Heart left ventricle (tissue), 13 donors: ENCODE results near the gene ING5.

Source experiments
- POLR2A ChIP-seq, 2 donors: fragments of 450-650 bp; IDR thresholded peaks; one replicate each; pipeline ENCODE4 v1.6.1; 2017; ENCODE audit warnings: antibody characterized with exemption in 2 of 2, mild to moderate bottlenecking in 2 of 2, moderate library complexity in 2 of 2
- TF ChIP-seq, protein P1 (sequence below), 12 donors: fragments of 200-600 bp; sonication (generic) in 4 of 12; IDR thresholded peaks; one replicate each; pipeline versions ENCODE4 v1.5.0 to v1.8.0; 2018 to 2022; ENCODE audit warnings: antibody characterized with exemption in 12 of 12, mild to moderate bottlenecking in 5 of 12
- donor health status: ischemic (EF 13 %, LVEDD 7.1; RV severe dilation, severe dysfunction).
- donor health status: DM: no; HTN: yes; CAD: no.
- donor health status: DM: no; HTN: no; CAD: no.
- donor health status: ischemic (EF 25% LVEDD 6.9; RV normal size, moderate dysfunction).
- donor health status: ischemic (EF 25% LVEDD 5.7; RV mildly dilated, moderate dysfunction).
- donor health status: ischemic (EF 35%, LVEDD 5.7; RV mildly dilated, moderate dysfunction).
- donor health status: nonischemic (EF 11% LVEDD 7.7; RV severe dilation, severe dysfunction).
- donor health status: DM: yes; HTN: yes; CAD: no.
- donor health status: PGD.
- donor health status: ischemic (EF 29% LVEDD 5.4; RV normal size, mild dysfunction).
- donor health status: nonischemic (EF 23%, LVEDD 6.1; RV moderate dilation, normal function).

DNA sequence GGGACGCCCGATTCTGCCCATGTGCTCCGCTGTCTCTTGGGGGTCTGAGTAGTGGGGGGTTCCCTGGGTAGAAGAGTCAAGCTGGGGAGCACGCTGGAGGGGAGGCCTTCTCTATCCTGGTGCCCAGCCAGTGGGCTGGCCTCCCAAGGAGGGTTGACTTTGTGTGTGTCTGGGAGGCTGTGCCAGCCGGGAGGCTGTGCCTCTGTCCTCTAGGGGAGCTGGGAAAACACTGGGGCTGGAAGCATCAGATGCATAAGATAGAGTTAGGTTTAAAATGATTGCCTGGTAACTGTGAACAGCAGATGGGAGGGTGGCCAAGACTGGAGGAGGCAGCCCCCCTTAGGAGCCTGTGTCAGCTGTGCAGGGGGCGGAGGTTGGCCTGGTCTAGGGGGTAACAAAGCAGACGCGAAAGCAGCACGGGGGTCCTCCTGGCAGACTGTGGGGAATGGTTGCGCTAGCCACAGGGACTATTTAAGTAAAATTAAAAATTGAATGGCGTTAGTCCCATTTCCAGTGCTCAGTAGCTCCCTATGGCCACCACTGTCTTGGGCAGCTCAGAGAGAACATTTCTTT is 1.3 kb downstream of the ING5 start:
- TF ChIP-seq, protein P1, sequence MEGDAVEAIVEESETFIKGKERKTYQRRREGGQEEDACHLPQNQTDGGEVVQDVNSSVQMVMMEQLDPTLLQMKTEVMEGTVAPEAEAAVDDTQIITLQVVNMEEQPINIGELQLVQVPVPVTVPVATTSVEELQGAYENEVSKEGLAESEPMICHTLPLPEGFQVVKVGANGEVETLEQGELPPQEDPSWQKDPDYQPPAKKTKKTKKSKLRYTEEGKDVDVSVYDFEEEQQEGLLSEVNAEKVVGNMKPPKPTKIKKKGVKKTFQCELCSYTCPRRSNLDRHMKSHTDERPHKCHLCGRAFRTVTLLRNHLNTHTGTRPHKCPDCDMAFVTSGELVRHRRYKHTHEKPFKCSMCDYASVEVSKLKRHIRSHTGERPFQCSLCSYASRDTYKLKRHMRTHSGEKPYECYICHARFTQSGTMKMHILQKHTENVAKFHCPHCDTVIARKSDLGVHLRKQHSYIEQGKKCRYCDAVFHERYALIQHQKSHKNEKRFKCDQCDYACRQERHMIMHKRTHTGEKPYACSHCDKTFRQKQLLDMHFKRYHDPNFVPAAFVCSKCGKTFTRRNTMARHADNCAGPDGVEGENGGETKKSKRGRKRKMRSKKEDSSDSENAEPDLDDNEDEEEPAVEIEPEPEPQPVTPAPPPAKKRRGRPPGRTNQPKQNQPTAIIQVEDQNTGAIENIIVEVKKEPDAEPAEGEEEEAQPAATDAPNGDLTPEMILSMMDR (IDR thresholded peaks at IDR 0.05): no peak
- no peak for TF ChIP-seq POLR2A (IDR thresholded peaks at IDR 0.05)
